PC-9 (cell line): Measurements from ENCODE around the gene HLA-DRB1.

Experiments
- EZH2 ChIP-seq: fragments of 200-600 bp; sonication (generic); IDR thresholded peaks from 2 replicates; pipeline ENCODE4 v1.8.0; 2017; ENCODE audit warnings: antibody characterized with exemption, low read depth
- TF ChIP-seq, protein P1 (sequence below): fragments of 200-600 bp; sonication (generic); conservative IDR thresholded peaks from 2 replicates; pipeline ENCODE4 v1.6.1; 2017; ENCODE audit warnings: mixed run types, antibody characterized with exemption, mild to moderate bottlenecking, moderate library complexity

DNA sequence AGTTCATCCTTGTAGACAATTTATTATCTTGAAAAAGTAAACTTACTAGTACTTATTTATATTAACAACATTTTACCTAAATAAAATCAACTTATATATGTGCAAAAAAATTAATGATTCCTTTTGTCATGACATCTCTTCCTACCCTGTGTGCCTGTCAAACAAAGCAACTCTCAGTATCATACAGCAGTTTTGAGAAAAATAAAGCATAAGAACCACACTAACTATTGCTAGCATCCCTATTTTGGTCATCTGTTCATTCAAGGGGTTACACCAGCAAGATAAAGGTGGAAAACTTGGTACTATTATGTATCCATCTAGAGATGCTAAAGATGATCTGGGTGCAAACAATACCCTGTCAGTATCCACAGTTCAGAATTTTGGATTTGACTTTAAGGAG is 7.4 kb upstream of the HLA-DRB1 start:
- TF ChIP-seq, protein P1, sequence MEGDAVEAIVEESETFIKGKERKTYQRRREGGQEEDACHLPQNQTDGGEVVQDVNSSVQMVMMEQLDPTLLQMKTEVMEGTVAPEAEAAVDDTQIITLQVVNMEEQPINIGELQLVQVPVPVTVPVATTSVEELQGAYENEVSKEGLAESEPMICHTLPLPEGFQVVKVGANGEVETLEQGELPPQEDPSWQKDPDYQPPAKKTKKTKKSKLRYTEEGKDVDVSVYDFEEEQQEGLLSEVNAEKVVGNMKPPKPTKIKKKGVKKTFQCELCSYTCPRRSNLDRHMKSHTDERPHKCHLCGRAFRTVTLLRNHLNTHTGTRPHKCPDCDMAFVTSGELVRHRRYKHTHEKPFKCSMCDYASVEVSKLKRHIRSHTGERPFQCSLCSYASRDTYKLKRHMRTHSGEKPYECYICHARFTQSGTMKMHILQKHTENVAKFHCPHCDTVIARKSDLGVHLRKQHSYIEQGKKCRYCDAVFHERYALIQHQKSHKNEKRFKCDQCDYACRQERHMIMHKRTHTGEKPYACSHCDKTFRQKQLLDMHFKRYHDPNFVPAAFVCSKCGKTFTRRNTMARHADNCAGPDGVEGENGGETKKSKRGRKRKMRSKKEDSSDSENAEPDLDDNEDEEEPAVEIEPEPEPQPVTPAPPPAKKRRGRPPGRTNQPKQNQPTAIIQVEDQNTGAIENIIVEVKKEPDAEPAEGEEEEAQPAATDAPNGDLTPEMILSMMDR = no peak
- TF ChIP-seq EZH2 = no peak
